Mesothelial cell of epicardium (in vitro differentiated cells): ENCODE data around the gene CFAP97. TPM values are rescaled to one million over a fixed set of nuclear protein-coding genes. Genes with fewer than 3 reads are reported as not detected.

ENCODE experiments used
- DNase-seq, 2 experiments: peaks; one replicate each; pipeline ENCODE4 v3.0.0; 2021; ENCODE audit warnings: low spot score in 2 of 2; ENCODE audit not compliant: unreplicated experiment in 2 of 2
- H3K27ac Mint-ChIP-seq: 2 replicates; pipeline ENCODE4 v1.8.0; 2021; ENCODE audit warnings: mixed read lengths
- H3K27me3 Mint-ChIP-seq: 2 replicates; pipeline ENCODE4 v1.8.0; 2021; ENCODE audit warnings: low read depth, mixed read lengths
- H3K36me3 Mint-ChIP-seq: 2 replicates; pipeline ENCODE4 v1.8.0; 2021; ENCODE audit warnings: mixed read lengths
- H3K4me1 Mint-ChIP-seq: 2 replicates; pipeline ENCODE4 v1.8.0; 2021; ENCODE audit warnings: mixed read lengths
- H3K4me3 Mint-ChIP-seq: 2 replicates; pipeline ENCODE4 v1.8.0; 2021; ENCODE audit warnings: mild to moderate bottlenecking, moderate library complexity, mixed read lengths
- H3K9me3 Mint-ChIP-seq: 2 replicates; pipeline ENCODE4 v1.8.0; 2021; ENCODE audit warnings: mixed read lengths
- CTCF ChIP-seq: fragments of 200-600 bp; sonication (generic); IDR thresholded peaks from one replicate; pipeline ENCODE4 v1.5.0; 2021; ENCODE audit warnings: antibody characterized with exemption; ENCODE audit not compliant: unreplicated experiment
- total RNA-seq: library from RNA; stranded (reverse); gene quantifications from 3 replicates; pipeline ENCODE4 v1.2.1, GENCODE V29; 2021

CFAP97 gene
- total RNA-seq, 1 donor from 2014 or later, result 28.2 TPM

- peaks cover under 1% of the 10 kb centered on the region for H3K27me3 Mint-ChIP-seq
- no peaks in the 10 kb centered on the region for H3K36me3 Mint-ChIP-seq
- no peak for DNase-seq
- H3K4me3 Mint-ChIP-seq, result no peak overlapping the region
- peaks cover 1% of the 10 kb centered on the region for H3K4me1 Mint-ChIP-seq
- peak; percentile 89 for TF ChIP-seq CTCF
- H3K27ac Mint-ChIP-seq, result no peak overlapping the region
- no peaks in the 10 kb centered on the region for H3K9me3 Mint-ChIP-seq
Measured at GRCh38 chr4:185134307-185134869, 69.4 kb downstream of the CFAP97 start.

- Mint-ChIP-seq H3K4me3 (peak overlapping the region; percentile 76), H3K27ac (no peak overlapping the region), H3K9me3 (no peaks in the 10 kb centered on the region), H3K4me1 (peaks cover 10% of the 10 kb centered on the region), H3K27me3 (peaks cover 28% of the 10 kb centered on the region), H3K36me3 (no peaks in the 10 kb centered on the region)
- DNase-seq, result peak in 1 of 2 experiments; percentile 56
- TF ChIP-seq CTCF, result peak; percentile 35
Measured at GRCh38 chr4:185128272-185129119, 75.3 kb downstream of the CFAP97 start.

- Mint-ChIP-seq H3K27me3 (peaks cover 28% of the 10 kb centered on the region), H3K4me1 (peaks cover 10% of the 10 kb centered on the region), H3K27ac (no peak overlapping the region), H3K36me3 (no peaks in the 10 kb centered on the region), H3K9me3 (no peaks in the 10 kb centered on the region), H3K4me3 (peak overlapping the region; percentile 76)
- no peak for TF ChIP-seq CTCF
- DNase-seq, result peak; percentile 27 to 49
Measured at GRCh38 chr4:185127021-185127925, 76.5 kb downstream of the CFAP97 start.

- no peak for DNase-seq
- Mint-ChIP-seq H3K36me3 (no peaks in the 10 kb centered on the region), H3K4me3 (no peak overlapping the region), H3K9me3 (no peaks in the 10 kb centered on the region), H3K4me1 (peaks cover 14% of the 10 kb centered on the region), H3K27me3 (peaks cover 26% of the 10 kb centered on the region), H3K27ac (no peak overlapping the region)
- TF ChIP-seq CTCF, result no peak
Measured at GRCh38 chr4:185124006-185124405, 79.8 kb downstream of the CFAP97 start.

GRCh38 chr4:185122681-185123345 lies 81.0 kb downstream of the CFAP97 start:
- Mint-ChIP-seq H3K9me3 (no peaks in the 10 kb centered on the region), H3K27me3 (peaks cover 17% of the 10 kb centered on the region), H3K4me1 (peaks cover 12% of the 10 kb centered on the region), H3K4me3 (no peak overlapping the region), H3K36me3 (no peaks in the 10 kb centered on the region), H3K27ac (no peak overlapping the region)
- TF ChIP-seq CTCF, result no peak
- DNase-seq, result no peak
